Body of pancreas (tissue), 4 donors: ENCODE results near the gene SEMA4D.

Source experiments
- CTCF ChIP-seq, 7 experiments: fragments of 450-650 bp in 4 of 7; fragments of 200-600 bp in 3 of 7; sonication (generic) in 3 of 7; IDR thresholded peaks; one replicate each; pipeline ENCODE4 v1.5.1; 2016 to 2019; ENCODE audit warnings: antibody characterized with exemption in 7 of 7
- POLR2A ChIP-seq, 3 donors: fragments of 450-650 bp; IDR thresholded peaks; one replicate each; pipeline ENCODE4 v1.6.1; 2016; ENCODE audit warnings: antibody characterized with exemption in 3 of 3, mild to moderate bottlenecking in 2 of 3

DNA sequence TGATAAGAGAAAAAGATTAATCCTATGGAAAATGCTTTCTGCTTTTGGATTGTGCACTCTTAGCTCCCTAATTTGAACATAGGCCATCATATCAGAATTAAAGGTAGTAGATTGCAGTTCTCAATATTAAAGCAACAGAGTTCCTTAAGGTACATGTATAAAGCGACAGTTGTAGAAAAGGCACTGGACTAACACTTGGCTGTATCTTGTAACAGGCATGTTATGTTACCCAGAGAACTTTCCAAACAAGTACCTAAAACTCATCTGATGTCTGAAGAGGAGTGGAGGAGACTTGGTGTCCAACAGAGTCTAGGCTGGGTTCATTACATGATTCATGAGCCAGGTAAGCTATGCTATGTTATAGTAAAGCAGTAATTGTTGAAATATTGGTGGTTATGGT lies 183.0 kb downstream of the SEMA4D start:
- TF ChIP-seq POLR2A (IDR thresholded peaks at IDR 0.05) (no peak), CTCF (IDR thresholded peaks at IDR 0.05) (no peak)
